GM12878 (cell line): ENCODE results near the gene ZNF280D.

Experiments
- EP300 ChIP-seq, 2 experiments: fragments of 150-350 bp in 1 of 2; IDR thresholded peaks; 2 replicates each; pipeline ENCODE4 v1.6.1; 2011 to 2012; ENCODE audit warnings: low read depth in 2 of 2, low read length in 2 of 2, borderline replicate concordance in 1 of 2, improper control_type of control experiment in 1 of 2, inconsistent platforms in 1 of 2; ENCODE audit not compliant: control insufficient read depth in 1 of 2
- HCFC1 ChIP-seq: fragments of 150-350 bp; IDR thresholded peaks from 2 replicates; pipeline ENCODE4 v1.6.1; 2014; ENCODE audit warnings: low read length
- HDAC2 ChIP-seq: fragments of 200-600 bp; sonication (generic); IDR thresholded peaks from 2 replicates; pipeline ENCODE4 v1.6.1; 2017
- MXI1 ChIP-seq: fragments of 150-350 bp; IDR thresholded peaks from 2 replicates; pipeline ENCODE4 v1.6.1; 2011; ENCODE audit warnings: low read depth, mild to moderate bottlenecking, inconsistent platforms, low read length, improper control_type of control experiment
- MYC ChIP-seq: IDR thresholded peaks from 2 replicates; pipeline ENCODE4 v1.6.1; 2011; ENCODE audit warnings: mild to moderate bottlenecking, low read length, moderate library complexity, inconsistent platforms; ENCODE audit not compliant: insufficient read depth, insufficient replicate concordance, insufficient read length, severe bottlenecking
- NFYB ChIP-seq: IDR thresholded peaks from 2 replicates; pipeline ENCODE4 v1.6.1; 2011; ENCODE audit warnings: low read depth, mild to moderate bottlenecking, low read length, improper control_type of control experiment, moderate library complexity; ENCODE audit not compliant: insufficient read depth
- POLR2A ChIP-seq: IDR thresholded peaks from 2 replicates; pipeline ENCODE4 v1.6.1; 2011; ENCODE audit warnings: low read depth, mild to moderate bottlenecking, low read length
- SMC3 ChIP-seq: IDR thresholded peaks from 2 replicates; pipeline ENCODE4 v1.6.1; 2011; ENCODE audit warnings: low read length, improper control_type of control experiment, borderline replicate concordance
- YY1 ChIP-seq: IDR thresholded peaks from 2 replicates; pipeline ENCODE4 v1.6.1; 2011; ENCODE audit warnings: low read depth, mild to moderate bottlenecking, low read length
- ZNF24 ChIP-seq: fragments of 450-650 bp; IDR thresholded peaks from 2 replicates; pipeline ENCODE4 v1.6.1; 2017; ENCODE audit warnings: antibody characterized with exemption, mild to moderate bottlenecking
- ZNF274 ChIP-seq: IDR thresholded peaks from one replicate; pipeline ENCODE4 v1.8.0; 2011; ENCODE audit not compliant: insufficient read length, insufficient read depth
- TF ChIP-seq, protein P1 (sequence below), 3 experiments: IDR thresholded peaks in 2 of 3; conservative IDR thresholded peaks in 1 of 3; 2 replicates each; pipeline ENCODE4 v1.5.1; 2011; ENCODE audit warnings: low read depth in 3 of 3, low read length in 3 of 3, mild to moderate bottlenecking in 3 of 3, control low read depth in 2 of 3, moderate library complexity in 2 of 3, inconsistent platforms in 1 of 3, mixed read lengths in 1 of 3; ENCODE audit not compliant: control insufficient read depth in 2 of 3, insufficient read depth in 1 of 3; ENCODE audit errors: extremely low read depth in 1 of 3
- TF ChIP-seq, protein P2 (sequence below): fragments of 450-650 bp; IDR thresholded peaks from 2 replicates; pipeline ENCODE4 v1.6.1; 2016; ENCODE audit warnings: mild to moderate bottlenecking

GRCh38 chr15:56653107-56653506, 80.2 kb downstream of the ZNF280D start:
- TF ChIP-seq MYC (no peak), POLR2A (no peak), ZNF24 (no peak), SMC3 (no peak), NFYB (no peak), MXI1 (no peak), HCFC1 (no peak), EP300 (IDR thresholded peaks at IDR 0.05; ENCODE audit: borderline replicate concordance in 1 of 2, control insufficient read depth in 1 of 2, low read depth in 2 of 2, low read length in 2 of 2) (no peak), ZNF274 (no peak), HDAC2 (no peak), YY1 (no peak)
- TF ChIP-seq, protein P1, sequence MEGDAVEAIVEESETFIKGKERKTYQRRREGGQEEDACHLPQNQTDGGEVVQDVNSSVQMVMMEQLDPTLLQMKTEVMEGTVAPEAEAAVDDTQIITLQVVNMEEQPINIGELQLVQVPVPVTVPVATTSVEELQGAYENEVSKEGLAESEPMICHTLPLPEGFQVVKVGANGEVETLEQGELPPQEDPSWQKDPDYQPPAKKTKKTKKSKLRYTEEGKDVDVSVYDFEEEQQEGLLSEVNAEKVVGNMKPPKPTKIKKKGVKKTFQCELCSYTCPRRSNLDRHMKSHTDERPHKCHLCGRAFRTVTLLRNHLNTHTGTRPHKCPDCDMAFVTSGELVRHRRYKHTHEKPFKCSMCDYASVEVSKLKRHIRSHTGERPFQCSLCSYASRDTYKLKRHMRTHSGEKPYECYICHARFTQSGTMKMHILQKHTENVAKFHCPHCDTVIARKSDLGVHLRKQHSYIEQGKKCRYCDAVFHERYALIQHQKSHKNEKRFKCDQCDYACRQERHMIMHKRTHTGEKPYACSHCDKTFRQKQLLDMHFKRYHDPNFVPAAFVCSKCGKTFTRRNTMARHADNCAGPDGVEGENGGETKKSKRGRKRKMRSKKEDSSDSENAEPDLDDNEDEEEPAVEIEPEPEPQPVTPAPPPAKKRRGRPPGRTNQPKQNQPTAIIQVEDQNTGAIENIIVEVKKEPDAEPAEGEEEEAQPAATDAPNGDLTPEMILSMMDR (IDR thresholded peaks at IDR 0.05 in 2 of 3, conservative IDR thresholded peaks at IDR 0.05 in 1 of 3; ENCODE audit: control insufficient read depth in 2 of 3, extremely low read depth in 1 of 3, insufficient read depth in 1 of 3, low read depth in 3 of 3, low read length in 3 of 3) = no peak
- TF ChIP-seq, protein P2, sequence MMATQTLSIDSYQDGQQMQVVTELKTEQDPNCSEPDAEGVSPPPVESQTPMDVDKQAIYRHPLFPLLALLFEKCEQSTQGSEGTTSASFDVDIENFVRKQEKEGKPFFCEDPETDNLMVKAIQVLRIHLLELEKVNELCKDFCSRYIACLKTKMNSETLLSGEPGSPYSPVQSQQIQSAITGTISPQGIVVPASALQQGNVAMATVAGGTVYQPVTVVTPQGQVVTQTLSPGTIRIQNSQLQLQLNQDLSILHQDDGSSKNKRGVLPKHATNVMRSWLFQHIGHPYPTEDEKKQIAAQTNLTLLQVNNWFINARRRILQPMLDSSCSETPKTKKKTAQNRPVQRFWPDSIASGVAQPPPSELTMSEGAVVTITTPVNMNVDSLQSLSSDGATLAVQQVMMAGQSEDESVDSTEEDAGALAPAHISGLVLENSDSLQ = no peak
